HG03175 (cell line): ENCODE measurements around the gene FASTKD3.
A peak's percentile ranks its signal among the peaks of the same experiment; 100 is the strongest.

Source experiments
- ATAC-seq: cut with Tn5 transposase; IDR thresholded peaks from one replicate; pipeline ENCODE4 v1.9.1; 2021; ENCODE audit warnings: mild to moderate bottlenecking, moderate library complexity; ENCODE audit not compliant: unreplicated experiment

FASTKD3 gene

GRCh38 chr5:7881091-7881490 lies 12.3 kb upstream of the FASTKD3 start:
- no peak for ATAC-seq

GRCh38 chr5:7878381-7878873 lies 9.6 kb upstream of the FASTKD3 start:
- peak; percentile 96 for ATAC-seq

GRCh38 chr5:7877851-7878250 lies 9.0 kb upstream of the FASTKD3 start:
- ATAC-seq = no peak

GRCh38 chr5:7876867-7877266 lies 8.0 kb upstream of the FASTKD3 start:
- ATAC-seq = peak; percentile 58

- ATAC-seq = no peak
Measured at GRCh38 chr5:7875151-7875550, 6.3 kb upstream of the FASTKD3 start.

GRCh38 chr5:7874639-7875038 lies 5.8 kb upstream of the FASTKD3 start:
- ATAC-seq = no peak

- ATAC-seq = no peak
Measured at GRCh38 chr5:7873216-7873615, 4.4 kb upstream of the FASTKD3 start.

GRCh38 chr5:7872517-7873130 lies 3.8 kb upstream of the FASTKD3 start:
- ATAC-seq = no peak

GRCh38 chr5:7871653-7872052 lies 2.8 kb upstream of the FASTKD3 start:
- ATAC-seq = no peak

GRCh38 chr5:7869474-7870136 lies 774 bp upstream of the FASTKD3 start:
- peak; percentile 34 for ATAC-seq

GRCh38 chr5:7868427-7868772 lies 431 bp downstream of the FASTKD3 start:
- no peak for ATAC-seq

GRCh38 chr5:7867260-7867659 lies 1.6 kb downstream of the FASTKD3 start:
- ATAC-seq = no peak

- no peak for ATAC-seq
Measured at GRCh38 chr5:7866196-7866595, 2.6 kb downstream of the FASTKD3 start.

- no peak for ATAC-seq
Measured at GRCh38 chr5:7857926-7858632, 10.8 kb downstream of the FASTKD3 start.

GRCh38 chr5:7857361-7857760 lies 11.5 kb downstream of the FASTKD3 start:
- no peak for ATAC-seq

GRCh38 chr5:7856855-7857254 lies 12.0 kb downstream of the FASTKD3 start:
- no peak for ATAC-seq

- no peak for ATAC-seq
Measured at GRCh38 chr5:7855611-7856010, 13.2 kb downstream of the FASTKD3 start.

GRCh38 chr5:7852988-7853387 lies 15.8 kb downstream of the FASTKD3 start:
- ATAC-seq = no peak

- no peak for ATAC-seq
Measured at GRCh38 chr5:7852542-7852941, 16.3 kb downstream of the FASTKD3 start.

GRCh38 chr5:7851617-7852289 lies 17.1 kb downstream of the FASTKD3 start:
- no peak for ATAC-seq

GRCh38 chr5:7851240-7851592 lies 17.6 kb downstream of the FASTKD3 start:
- ATAC-seq = no peak
